Measurements from ENCODE around the gene MAP3K10.
"Not testable (repeated sequence)": the region's sequence is repeated elsewhere in the genome, so short reads cannot be mapped to it uniquely, and the experiment has no call there.

MAP3K10 gene

GRCh38 chr19:40216013-40216776, 25.0 kb downstream of the MAP3K10 start:
- Histone ChIP-seq H3K36me3 (ENCODE audit: control insufficient read depth, insufficient read depth, low read length) (peaks cover 3% of the 10 kb centered on the region), H3K4me1 (ENCODE audit: control insufficient read depth, insufficient read depth, low read length) (no peaks in the 10 kb centered on the region), H3K27me3 (ENCODE audit: control insufficient read depth, insufficient read depth, low read length, poor library complexity, severe bottlenecking) (peaks cover 56% of the 10 kb centered on the region), H3K27ac (ENCODE audit: insufficient read depth, low read depth, low read length, poor library complexity, severe bottlenecking) (no peak overlapping the region), H3K4me3 (ENCODE audit: insufficient read depth, low read depth, low read length) (no peak overlapping the region), H3K9me3 (ENCODE audit: control insufficient read depth, low read length) (no peaks in the 10 kb centered on the region)
- WGBS, 2 experiments: 86% methylated on average over 23 of the region's 23 CpGs

- H3K27ac ChIP-seq (ENCODE audit: insufficient read depth, low read depth, low read length, poor library complexity, severe bottlenecking): no peak overlapping the region
- H3K4me1 ChIP-seq (ENCODE audit: control insufficient read depth, insufficient read depth, low read length): no peaks in the 10 kb centered on the region
- peaks cover 57% of the 10 kb centered on the region for H3K27me3 ChIP-seq (ENCODE audit: control insufficient read depth, insufficient read depth, low read length, poor library complexity, severe bottlenecking)
- 80 to 83% methylated on average over 9 of the region's 9 CpGs for WGBS, 2 experiments
- no peaks in the 10 kb centered on the region for H3K9me3 ChIP-seq (ENCODE audit: control insufficient read depth, low read length)
- H3K4me3 ChIP-seq (ENCODE audit: insufficient read depth, low read depth, low read length): no peak overlapping the region
- H3K36me3 ChIP-seq (ENCODE audit: control insufficient read depth, insufficient read depth, low read length): peaks cover 3% of the 10 kb centered on the region
These were observed 25.5 kb downstream of the MAP3K10 start for GRCh38 chr19:40216777-40217026.

DNA sequence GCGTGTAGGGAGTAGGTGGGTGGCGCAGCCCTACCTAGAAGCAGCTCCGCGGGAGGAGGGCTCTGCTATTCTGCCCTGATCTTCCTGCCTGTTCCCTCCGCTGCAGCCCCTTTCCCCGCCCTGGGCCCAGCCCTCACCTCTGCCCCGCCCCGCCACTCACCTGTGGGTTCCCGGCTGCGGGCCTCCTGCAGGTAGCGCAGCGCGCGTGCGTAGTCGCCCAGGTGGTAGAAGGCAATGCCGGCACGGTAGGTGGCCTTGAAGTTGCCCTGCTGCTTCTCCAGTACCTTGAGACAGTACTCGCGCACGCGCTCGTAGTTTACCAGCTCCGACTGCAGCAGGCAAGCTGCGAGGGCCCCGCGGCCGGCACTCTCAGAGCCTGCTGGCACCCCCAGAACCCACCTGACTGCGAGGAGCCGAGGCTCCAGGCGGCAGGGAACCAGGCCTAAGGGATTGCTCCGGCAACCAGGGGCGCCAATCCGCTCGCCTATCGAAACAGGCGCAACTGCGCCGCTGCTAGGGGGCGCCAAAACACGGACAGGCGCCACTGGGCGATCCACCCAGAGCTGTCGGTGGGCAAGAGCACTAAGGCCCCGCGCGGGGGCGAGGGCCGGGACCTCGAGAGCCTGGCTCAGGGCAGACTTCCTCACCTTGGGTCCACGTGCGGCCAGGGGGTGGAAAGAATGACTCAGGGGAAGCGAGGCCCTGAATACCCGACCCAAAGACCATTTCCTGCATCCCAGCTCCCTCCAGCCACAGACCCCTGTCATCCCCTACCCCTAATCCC, 26.0 kb downstream of the MAP3K10 start:
- no peaks in the 10 kb centered on the region for H3K9me3 ChIP-seq (ENCODE audit: control insufficient read depth, low read length)
- H3K4me1 ChIP-seq (ENCODE audit: control insufficient read depth, insufficient read depth, low read length): no peaks in the 10 kb centered on the region
- H3K27me3 ChIP-seq (ENCODE audit: control insufficient read depth, insufficient read depth, low read length, poor library complexity, severe bottlenecking): peaks cover 57% of the 10 kb centered on the region
- H3K36me3 ChIP-seq (ENCODE audit: control insufficient read depth, insufficient read depth, low read length): peaks cover 3% of the 10 kb centered on the region
- H3K4me3 ChIP-seq (ENCODE audit: insufficient read depth, low read depth, low read length): no peak overlapping the region
- 38 to 42% methylated on average over 54 of the region's 54 CpGs for WGBS, 2 experiments
- no peak overlapping the region for H3K27ac ChIP-seq (ENCODE audit: insufficient read depth, low read depth, low read length, poor library complexity, severe bottlenecking)

GRCh38 chr19:40217934-40218890, 27.0 kb downstream of the MAP3K10 start, which contains the start of gene TTC9B:
Gene TTC9B (minus strand): TSS chr19:40218384. CDS start chr19:40218381, 3 bp downstream.
- Histone ChIP-seq H3K9me3 (ENCODE audit: control insufficient read depth, low read length) (no peaks in the 10 kb centered on the region), H3K4me1 (ENCODE audit: control insufficient read depth, insufficient read depth, low read length) (no peaks in the 10 kb centered on the region), H3K27me3 (ENCODE audit: control insufficient read depth, insufficient read depth, low read length, poor library complexity, severe bottlenecking) (peaks cover 57% of the 10 kb centered on the region), H3K4me3 (ENCODE audit: insufficient read depth, low read depth, low read length) (no peak within 1 kb of the TSS), H3K36me3 (ENCODE audit: control insufficient read depth, insufficient read depth, low read length) (no peaks in the 10 kb centered on the region), H3K27ac (ENCODE audit: insufficient read depth, low read depth, low read length, poor library complexity, severe bottlenecking) (no peak within 1 kb of the TSS)
- 7 to 8% methylated on average over 75 of the region's 75 CpGs for WGBS, 2 experiments

GRCh38 chr19:40219029-40219428, 27.8 kb downstream of the MAP3K10 start:
- not testable (repeated sequence) for H3K36me3 ChIP-seq (ENCODE audit: control insufficient read depth, insufficient read depth, low read length); H3K4me1 ChIP-seq (ENCODE audit: control insufficient read depth, insufficient read depth, low read length); H3K4me3 ChIP-seq (ENCODE audit: insufficient read depth, low read depth, low read length); H3K27ac ChIP-seq (ENCODE audit: insufficient read depth, low read depth, low read length, poor library complexity, severe bottlenecking); H3K9me3 ChIP-seq (ENCODE audit: control insufficient read depth, low read length)
- H3K27me3 ChIP-seq (ENCODE audit: control insufficient read depth, insufficient read depth, low read length, poor library complexity, severe bottlenecking): peaks cover 57% of the 10 kb centered on the region
- WGBS, 2 experiments: 85 to 91% methylated on average over 4 of the region's 4 CpGs

- no peaks in the 10 kb centered on the region for H3K9me3 ChIP-seq (ENCODE audit: control insufficient read depth, low read length)
- H3K4me1 ChIP-seq (ENCODE audit: control insufficient read depth, insufficient read depth, low read length): no peaks in the 10 kb centered on the region
- H3K27me3 ChIP-seq (ENCODE audit: control insufficient read depth, insufficient read depth, low read length, poor library complexity, severe bottlenecking): peaks cover 57% of the 10 kb centered on the region
- WGBS, 2 experiments: 58 to 62% methylated on average over 8 of the region's 8 CpGs
- no peaks in the 10 kb centered on the region for H3K36me3 ChIP-seq (ENCODE audit: control insufficient read depth, insufficient read depth, low read length)
- no peak overlapping the region for H3K4me3 ChIP-seq (ENCODE audit: insufficient read depth, low read depth, low read length)
- H3K27ac ChIP-seq (ENCODE audit: insufficient read depth, low read depth, low read length, poor library complexity, severe bottlenecking): no peak overlapping the region
These were observed 28.6 kb downstream of the MAP3K10 start for GRCh38 chr19:40219721-40220276.

GRCh38 chr19:40220674-40221073, 29.4 kb downstream of the MAP3K10 start:
- 90% methylated on average over 9 of the region's 9 CpGs for WGBS, 2 experiments
- peaks cover 55% of the 10 kb centered on the region for H3K27me3 ChIP-seq (ENCODE audit: control insufficient read depth, insufficient read depth, low read length, poor library complexity, severe bottlenecking)
- no peaks in the 10 kb centered on the region for H3K36me3 ChIP-seq (ENCODE audit: control insufficient read depth, insufficient read depth, low read length)
- no peak overlapping the region for H3K27ac ChIP-seq (ENCODE audit: insufficient read depth, low read depth, low read length, poor library complexity, severe bottlenecking)
- H3K9me3 ChIP-seq (ENCODE audit: control insufficient read depth, low read length): no peaks in the 10 kb centered on the region
- H3K4me3 ChIP-seq (ENCODE audit: insufficient read depth, low read depth, low read length): no peak overlapping the region
- H3K4me1 ChIP-seq (ENCODE audit: control insufficient read depth, insufficient read depth, low read length): no peaks in the 10 kb centered on the region

DNA sequence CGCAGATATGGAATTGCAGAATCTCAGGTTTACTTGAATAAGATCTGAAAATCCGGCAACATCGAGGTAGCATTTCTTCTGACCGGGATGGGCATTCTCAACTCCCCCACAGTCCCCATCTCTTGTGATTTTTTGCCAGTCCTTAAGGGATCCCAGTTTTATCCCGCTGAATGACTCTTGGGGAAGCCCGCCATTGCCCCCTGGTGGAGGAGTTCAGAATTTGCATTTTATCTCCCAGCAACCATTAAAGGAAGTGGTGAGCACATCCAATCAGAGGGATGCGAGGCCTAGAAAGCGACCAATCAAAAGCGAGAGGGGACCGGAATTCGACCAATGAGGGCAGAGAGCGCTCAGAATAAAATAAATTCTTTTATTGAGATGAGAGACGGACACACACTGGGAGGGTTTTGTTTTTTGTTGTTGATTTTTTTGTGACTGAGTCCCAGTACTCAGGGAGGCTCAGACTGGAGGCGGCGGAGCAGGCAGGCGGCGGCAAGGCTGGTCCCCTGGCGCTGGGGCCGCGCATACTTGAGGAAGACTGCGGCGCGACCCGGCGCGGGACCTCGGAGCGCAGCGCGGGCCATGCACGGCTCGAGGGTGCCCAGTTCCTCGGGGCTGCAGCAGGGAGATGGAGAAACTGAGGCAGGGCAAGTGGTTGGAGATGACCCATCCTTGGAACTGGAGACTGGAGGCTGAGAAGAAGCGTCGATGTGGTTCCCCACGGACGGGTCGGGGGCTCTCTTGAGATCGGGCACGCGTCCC, 30.8 kb downstream of the MAP3K10 start:
- WGBS, 2 experiments: 78 to 80% methylated on average over 41 of the region's 41 CpGs
- Histone ChIP-seq H3K4me3 (ENCODE audit: insufficient read depth, low read depth, low read length) (no peak overlapping the region), H3K27me3 (ENCODE audit: control insufficient read depth, insufficient read depth, low read length, poor library complexity, severe bottlenecking) (peaks cover 42% of the 10 kb centered on the region), H3K4me1 (ENCODE audit: control insufficient read depth, insufficient read depth, low read length) (no peaks in the 10 kb centered on the region), H3K9me3 (ENCODE audit: control insufficient read depth, low read length) (no peaks in the 10 kb centered on the region), H3K36me3 (ENCODE audit: control insufficient read depth, insufficient read depth, low read length) (no peaks in the 10 kb centered on the region), H3K27ac (ENCODE audit: insufficient read depth, low read depth, low read length, poor library complexity, severe bottlenecking) (no peak overlapping the region)

DNA sequence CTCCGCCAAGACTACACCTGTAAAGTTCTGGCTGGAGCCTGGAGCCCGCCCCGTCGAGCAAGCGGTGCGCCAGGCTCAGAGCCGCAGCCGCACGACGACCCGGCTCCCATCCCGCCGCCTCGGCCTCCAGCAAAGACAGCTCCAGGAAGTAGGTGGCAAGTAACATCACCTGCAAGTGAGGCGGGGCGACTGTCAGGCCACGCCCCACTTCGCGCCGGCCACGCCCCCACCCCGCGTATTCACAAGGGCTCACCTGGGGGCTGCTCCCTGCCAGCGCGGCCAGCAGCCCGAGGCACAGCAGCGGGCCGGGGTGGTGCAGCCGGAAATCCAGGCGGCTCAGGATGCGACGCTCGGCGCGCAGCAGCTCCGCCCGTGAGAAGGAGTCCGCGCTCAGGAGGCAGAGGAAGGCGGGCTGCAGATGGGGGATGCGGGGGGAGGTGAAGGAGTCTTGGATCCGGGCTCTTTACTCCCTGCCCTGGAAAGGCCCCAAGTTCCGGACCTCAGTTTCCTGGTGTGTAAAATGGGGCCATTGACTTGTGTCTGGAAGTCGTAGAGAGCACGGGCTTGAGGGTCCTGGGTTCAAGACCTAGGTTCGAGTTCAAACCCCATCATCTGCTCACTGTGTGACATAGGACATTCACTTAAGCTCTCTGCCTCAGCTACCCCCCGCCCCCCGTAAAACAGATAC, 32.1 kb downstream of the MAP3K10 start:
- 86 to 87% methylated on average over 48 of the region's 48 CpGs for WGBS, 2 experiments
- no peak overlapping the region for H3K4me3 ChIP-seq (ENCODE audit: insufficient read depth, low read depth, low read length)
- H3K27ac ChIP-seq (ENCODE audit: insufficient read depth, low read depth, low read length, poor library complexity, severe bottlenecking): no peak overlapping the region
- H3K36me3 ChIP-seq (ENCODE audit: control insufficient read depth, insufficient read depth, low read length): no peaks in the 10 kb centered on the region
- H3K27me3 ChIP-seq (ENCODE audit: control insufficient read depth, insufficient read depth, low read length, poor library complexity, severe bottlenecking): peaks cover 29% of the 10 kb centered on the region
- H3K9me3 ChIP-seq (ENCODE audit: control insufficient read depth, low read length): no peaks in the 10 kb centered on the region
- no peaks in the 10 kb centered on the region for H3K4me1 ChIP-seq (ENCODE audit: control insufficient read depth, insufficient read depth, low read length)
